ENCODE results near the gene METTL4. TPM values are rescaled to one million over a fixed set of nuclear protein-coding genes. Genes with fewer than 3 reads are reported as not detected.

METTL4 gene, protein sequence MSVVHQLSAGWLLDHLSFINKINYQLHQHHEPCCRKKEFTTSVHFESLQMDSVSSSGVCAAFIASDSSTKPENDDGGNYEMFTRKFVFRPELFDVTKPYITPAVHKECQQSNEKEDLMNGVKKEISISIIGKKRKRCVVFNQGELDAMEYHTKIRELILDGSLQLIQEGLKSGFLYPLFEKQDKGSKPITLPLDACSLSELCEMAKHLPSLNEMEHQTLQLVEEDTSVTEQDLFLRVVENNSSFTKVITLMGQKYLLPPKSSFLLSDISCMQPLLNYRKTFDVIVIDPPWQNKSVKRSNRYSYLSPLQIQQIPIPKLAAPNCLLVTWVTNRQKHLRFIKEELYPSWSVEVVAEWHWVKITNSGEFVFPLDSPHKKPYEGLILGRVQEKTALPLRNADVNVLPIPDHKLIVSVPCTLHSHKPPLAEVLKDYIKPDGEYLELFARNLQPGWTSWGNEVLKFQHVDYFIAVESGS
- 15.2 TPM for total RNA-seq
- 7.2 TPM for polyA plus RNA-seq (ENCODE audit: insufficient read depth, low read depth, low replicate concordance)
- long read RNA-seq, donor 1, result 0 reads
- long read RNA-seq, donor 2, partial matches to known transcripts, result 0 of 1 reads
- long read RNA-seq, donor 2, other reads (novel, unspliced or antisense), result 0 of 1 reads
- long read RNA-seq, donor 3, partial matches to known transcripts, result 5 of 5 reads
- long read RNA-seq, donor 3, other reads (novel, unspliced or antisense), result 0 of 5 reads
- long read RNA-seq, donor 4, partial matches to known transcripts, result 0 of 3 reads
- long read RNA-seq, donor 4, other reads (novel, unspliced or antisense), result 0 of 3 reads
- long read RNA-seq, donor 5, result 0 reads
- long read RNA-seq, donor 6, partial matches to known transcripts, result 0 of 1 reads
- long read RNA-seq, donor 6, other reads (novel, unspliced or antisense), result 0 of 1 reads
- long read RNA-seq, donor 7, partial matches to known transcripts, result 1 of 5 reads
- long read RNA-seq, donor 7, other reads (novel, unspliced or antisense), result 3 of 5 reads
- long read RNA-seq, donor 8, partial matches to known transcripts, result 5 of 5 reads
- long read RNA-seq, donor 8, other reads (novel, unspliced or antisense), result 0 of 5 reads
- long read RNA-seq, donor 9, partial matches to known transcripts, result 6 of 6 reads
- long read RNA-seq, donor 9, other reads (novel, unspliced or antisense), result 0 of 6 reads
- long read RNA-seq, donor 10, partial matches to known transcripts, result 0 of 2 reads
- long read RNA-seq, donor 10, other reads (novel, unspliced or antisense), result 0 of 2 reads

DNA sequence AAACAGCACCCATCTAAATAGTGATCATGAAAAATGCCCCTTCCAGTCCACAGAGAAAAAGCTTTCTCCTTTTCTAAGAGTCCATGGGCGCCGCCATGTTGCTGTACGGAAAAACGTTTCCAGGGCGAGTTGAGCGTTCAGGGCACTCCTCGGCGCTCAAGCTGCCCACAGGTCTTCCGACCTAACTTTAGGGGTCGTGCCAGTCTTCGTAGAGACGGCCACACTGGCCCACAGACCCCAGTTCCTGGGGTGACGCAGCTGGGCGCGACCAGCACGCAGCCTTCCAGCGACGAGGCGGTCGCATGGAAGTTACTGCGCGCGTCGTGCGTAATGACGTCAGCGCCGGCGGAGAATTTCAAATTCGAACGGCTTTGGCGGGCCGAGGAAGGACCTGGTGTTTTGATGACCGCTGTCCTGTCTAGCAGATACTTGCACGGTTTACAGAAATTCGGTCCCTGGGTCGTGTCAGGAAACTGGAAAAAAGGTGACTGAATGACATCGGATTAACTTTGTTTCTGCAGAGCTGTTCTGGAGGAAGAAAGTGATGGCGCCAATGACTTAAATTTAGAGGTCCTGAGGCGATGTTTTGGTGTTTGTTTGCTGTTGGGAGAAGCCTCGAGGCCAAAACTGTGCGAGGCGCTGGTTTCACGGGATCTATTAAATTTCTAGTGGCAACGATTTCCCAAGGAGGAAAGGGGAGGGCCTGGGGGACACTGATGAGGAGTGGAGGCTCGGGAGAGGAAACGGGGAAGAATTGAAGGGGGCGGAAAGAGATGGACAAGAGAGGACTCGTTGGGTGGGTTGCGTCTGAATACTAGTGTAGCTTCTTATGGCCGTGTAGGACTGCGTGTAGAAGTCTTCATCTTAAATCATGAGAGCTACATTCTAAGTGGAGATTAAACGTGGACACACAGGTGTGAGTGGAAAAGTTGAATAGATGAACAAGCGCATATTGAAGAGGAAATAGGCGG lies at the start of gene METTL4, which contains the start of gene NDC80:
Gene METTL4, minus strand, starts transcription at position 306 of the 971 bp plus-strand sequence. CDS start 4,289 bp downstream, outside the sequence.
Gene NDC80, plus strand, starts transcription at position 358 of the 971 bp plus-strand sequence. CDS start 1,429 bp downstream, outside the sequence.
- Histone ChIP-seq H3K36me3 (ENCODE audit: control insufficient read depth in 2 of 3, insufficient read depth in 3 of 3, low read length in 3 of 3) (no peaks in the 10 kb centered on the region), H3K9me3 (ENCODE audit: control insufficient read depth in 2 of 3, insufficient read depth in 1 of 3, low read length in 3 of 3) (no peaks in the 10 kb centered on the region), H3K4me1 (ENCODE audit: control insufficient read depth in 2 of 3, insufficient read depth in 2 of 3, low read depth in 1 of 3, low read length in 3 of 3) (peaks cover 0 to 8% (median 8%) of the 10 kb centered on the region in 3 donors), H3K27ac (ENCODE audit: low read depth in 2 of 2, low read length in 2 of 2) (peak within 1 kb of the TSS; percentile 99), H3K4me3 (ENCODE audit: low read length in 3 of 3) (peak within 1 kb of the TSS; percentile 87 to 94 (median 93)), H3K27me3 (ENCODE audit: control insufficient read depth, insufficient read depth, low read length) (no peaks in the 10 kb centered on the region), H3K9ac (ENCODE audit: low read length in 3 of 3) (peak within 1 kb of the TSS; percentile 81 to 90 (median 85))
- TF ChIP-seq, protein P1, sequence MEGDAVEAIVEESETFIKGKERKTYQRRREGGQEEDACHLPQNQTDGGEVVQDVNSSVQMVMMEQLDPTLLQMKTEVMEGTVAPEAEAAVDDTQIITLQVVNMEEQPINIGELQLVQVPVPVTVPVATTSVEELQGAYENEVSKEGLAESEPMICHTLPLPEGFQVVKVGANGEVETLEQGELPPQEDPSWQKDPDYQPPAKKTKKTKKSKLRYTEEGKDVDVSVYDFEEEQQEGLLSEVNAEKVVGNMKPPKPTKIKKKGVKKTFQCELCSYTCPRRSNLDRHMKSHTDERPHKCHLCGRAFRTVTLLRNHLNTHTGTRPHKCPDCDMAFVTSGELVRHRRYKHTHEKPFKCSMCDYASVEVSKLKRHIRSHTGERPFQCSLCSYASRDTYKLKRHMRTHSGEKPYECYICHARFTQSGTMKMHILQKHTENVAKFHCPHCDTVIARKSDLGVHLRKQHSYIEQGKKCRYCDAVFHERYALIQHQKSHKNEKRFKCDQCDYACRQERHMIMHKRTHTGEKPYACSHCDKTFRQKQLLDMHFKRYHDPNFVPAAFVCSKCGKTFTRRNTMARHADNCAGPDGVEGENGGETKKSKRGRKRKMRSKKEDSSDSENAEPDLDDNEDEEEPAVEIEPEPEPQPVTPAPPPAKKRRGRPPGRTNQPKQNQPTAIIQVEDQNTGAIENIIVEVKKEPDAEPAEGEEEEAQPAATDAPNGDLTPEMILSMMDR (IDR thresholded peaks at IDR 0.05; ENCODE audit: borderline replicate concordance, extremely low read depth, insufficient read depth), result peak; percentile 4
- DNase-seq (peak; percentile 94 to 96 (median 95)), FAIRE-seq (no peak)
- intact Hi-C loops (cut with DNase I), result no loop called here

DNA sequence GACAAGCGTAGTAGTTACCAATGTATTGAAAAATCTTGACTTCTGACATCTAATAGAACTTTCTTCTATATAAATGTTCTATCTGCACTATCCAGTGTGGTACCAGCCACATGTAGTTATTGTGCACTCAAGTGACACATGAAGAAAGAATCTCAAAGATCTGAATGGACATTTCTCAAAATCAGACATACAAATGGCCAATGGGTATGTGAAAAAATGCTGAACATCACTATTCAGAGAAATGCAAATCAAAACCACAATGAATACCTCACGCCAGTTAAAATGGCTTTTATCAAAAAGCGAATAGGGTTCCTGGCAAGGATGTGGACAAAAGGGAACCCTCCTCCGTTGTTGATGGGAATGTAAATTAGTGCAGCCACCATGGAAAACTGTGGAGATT lies 46.7 kb upstream of the METTL4 start:
- no peaks in the 10 kb centered on the region for H3K9me3 ChIP-seq (ENCODE audit: control insufficient read depth in 2 of 3, insufficient read depth in 1 of 3, low read length in 3 of 3)
- no peaks in the 10 kb centered on the region for H3K36me3 ChIP-seq (ENCODE audit: control insufficient read depth in 2 of 3, insufficient read depth in 3 of 3, low read length in 3 of 3)
- H3K27ac ChIP-seq (ENCODE audit: low read depth in 2 of 2, low read length in 2 of 2), result no peak overlapping the region
- TF ChIP-seq, protein P1 (IDR thresholded peaks at IDR 0.05; ENCODE audit: borderline replicate concordance, extremely low read depth, insufficient read depth), result no peak
- FAIRE-seq, result no peak
- H3K9ac ChIP-seq (ENCODE audit: low read length in 3 of 3), result no peak overlapping the region
- no peak overlapping the region for H3K4me3 ChIP-seq (ENCODE audit: low read length in 3 of 3)
- intact Hi-C loops (cut with DNase I), result no loop called here
- no peaks in the 10 kb centered on the region for H3K27me3 ChIP-seq (ENCODE audit: control insufficient read depth, insufficient read depth, low read length)
- no peak for DNase-seq
- H3K4me1 ChIP-seq (ENCODE audit: control insufficient read depth in 2 of 3, insufficient read depth in 2 of 3, low read depth in 1 of 3, low read length in 3 of 3), result no peaks in the 10 kb centered on the region

Measured in kidney (tissue), 22 donors.